HG02852 (cell line): Measurements from ENCODE around the gene IRAK2.

Experiments used
- ATAC-seq: cut with Tn5 transposase; IDR thresholded peaks from one replicate; pipeline ENCODE4 v1.9.1; 2021; ENCODE audit warnings: mild to moderate bottlenecking, moderate library complexity; ENCODE audit not compliant: unreplicated experiment

IRAK2 gene

DNA sequence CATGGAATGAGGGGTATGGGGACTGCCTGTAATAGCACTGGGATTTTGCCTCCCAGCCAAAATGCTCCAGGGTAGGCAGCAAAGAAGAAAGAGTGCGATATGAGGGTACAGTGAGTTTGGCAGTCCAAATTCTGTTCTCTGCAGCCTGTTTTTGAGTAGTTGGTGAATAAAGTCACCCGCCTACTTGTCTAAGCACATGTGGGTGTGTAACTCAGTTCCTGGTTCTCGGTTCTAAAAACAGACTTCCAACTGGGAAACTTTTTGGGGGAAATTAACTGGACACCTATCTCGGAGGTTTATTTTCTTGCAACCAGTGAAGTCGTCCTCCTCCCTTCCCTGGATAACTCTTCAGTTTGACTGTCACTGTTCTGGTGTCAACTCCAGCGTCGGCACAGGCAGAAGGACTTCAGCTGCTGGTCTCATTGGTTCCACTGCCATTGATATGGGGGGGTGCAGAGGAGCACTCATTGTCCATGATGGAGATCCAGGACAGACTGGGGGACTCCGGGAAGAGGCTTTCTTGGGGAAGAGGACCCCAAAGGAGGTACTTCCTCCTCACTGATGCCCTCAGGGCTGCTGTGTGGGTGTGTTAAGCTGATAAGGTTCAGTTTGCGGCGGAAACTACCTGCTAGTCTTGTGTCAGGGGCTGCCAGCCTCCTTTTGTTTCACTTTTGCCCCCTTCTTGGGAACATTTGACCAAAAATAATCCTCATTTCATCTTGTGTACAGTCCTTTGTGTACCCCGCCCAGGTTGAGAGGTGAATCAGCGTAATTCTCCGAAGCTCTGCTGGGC lies 114.9 kb downstream of the IRAK2 start:
- ATAC-seq = no peak

- ATAC-seq = no peak
Observed at GRCh38 chr3:10280177-10280529, 115.4 kb downstream of the IRAK2 start.

DNA sequence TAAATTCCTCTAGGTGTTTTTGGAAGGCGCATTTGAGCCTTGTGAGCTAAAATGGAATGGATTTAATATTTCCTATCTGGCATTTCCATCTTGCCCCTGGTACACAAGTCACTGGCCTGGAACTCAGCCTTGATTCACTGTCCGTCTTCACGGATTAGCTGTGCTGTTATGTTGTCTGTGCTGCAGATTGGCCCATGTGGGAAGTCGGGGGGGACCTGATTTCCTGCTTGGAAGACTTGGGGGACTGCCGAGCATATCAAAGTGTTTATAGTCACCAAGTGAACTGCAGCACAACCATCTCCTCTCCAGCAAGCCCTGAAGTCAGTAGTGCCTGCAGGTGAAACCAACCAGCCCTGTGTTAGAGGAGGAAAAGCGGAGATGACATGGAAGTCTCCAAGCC lies 115.9 kb downstream of the IRAK2 start:
- no peak for ATAC-seq

- no peak for ATAC-seq
Observed at GRCh38 chr3:10281951-10282350, 117.2 kb downstream of the IRAK2 start.

DNA sequence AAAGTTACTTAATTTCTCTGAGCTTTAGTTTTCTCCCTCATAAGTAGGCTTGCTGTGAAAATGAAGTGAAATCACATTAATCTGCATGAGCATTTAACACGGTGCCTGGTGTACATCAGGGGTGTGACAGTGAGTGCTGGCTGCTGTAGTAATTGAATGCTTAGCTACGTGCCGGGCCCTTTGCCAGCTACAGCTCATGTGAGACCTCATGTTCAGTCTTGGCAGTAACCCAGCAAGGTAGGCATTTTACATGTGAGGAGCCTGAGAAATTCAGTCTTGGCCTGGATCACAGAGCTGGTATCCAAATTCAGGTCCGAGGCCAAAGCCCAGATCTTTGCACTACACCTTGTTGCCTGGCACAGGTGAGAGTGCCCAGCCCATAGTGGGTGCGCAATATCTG lies 118.9 kb downstream of the IRAK2 start:
- no peak for ATAC-seq

DNA sequence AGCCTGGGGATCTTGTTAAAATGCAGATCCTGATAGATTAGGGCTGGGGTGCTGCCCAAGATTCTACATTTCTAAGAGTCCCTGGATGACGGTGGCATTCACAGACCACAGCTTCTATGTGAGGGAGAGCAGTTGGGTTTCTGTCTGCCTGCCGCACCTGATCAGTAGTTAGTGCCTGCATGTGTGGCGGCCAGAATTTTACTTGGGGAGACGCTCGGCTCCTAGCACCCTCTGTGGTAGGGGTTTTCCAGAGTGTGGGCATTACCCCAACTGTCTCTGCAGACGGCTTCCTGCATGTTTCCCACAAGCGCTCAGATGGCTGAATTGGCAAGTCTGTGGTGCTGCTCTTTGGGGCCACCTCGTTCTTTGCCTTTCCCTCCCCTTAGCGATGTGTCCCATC lies 119.8 kb downstream of the IRAK2 start:
- no peak for ATAC-seq

DNA sequence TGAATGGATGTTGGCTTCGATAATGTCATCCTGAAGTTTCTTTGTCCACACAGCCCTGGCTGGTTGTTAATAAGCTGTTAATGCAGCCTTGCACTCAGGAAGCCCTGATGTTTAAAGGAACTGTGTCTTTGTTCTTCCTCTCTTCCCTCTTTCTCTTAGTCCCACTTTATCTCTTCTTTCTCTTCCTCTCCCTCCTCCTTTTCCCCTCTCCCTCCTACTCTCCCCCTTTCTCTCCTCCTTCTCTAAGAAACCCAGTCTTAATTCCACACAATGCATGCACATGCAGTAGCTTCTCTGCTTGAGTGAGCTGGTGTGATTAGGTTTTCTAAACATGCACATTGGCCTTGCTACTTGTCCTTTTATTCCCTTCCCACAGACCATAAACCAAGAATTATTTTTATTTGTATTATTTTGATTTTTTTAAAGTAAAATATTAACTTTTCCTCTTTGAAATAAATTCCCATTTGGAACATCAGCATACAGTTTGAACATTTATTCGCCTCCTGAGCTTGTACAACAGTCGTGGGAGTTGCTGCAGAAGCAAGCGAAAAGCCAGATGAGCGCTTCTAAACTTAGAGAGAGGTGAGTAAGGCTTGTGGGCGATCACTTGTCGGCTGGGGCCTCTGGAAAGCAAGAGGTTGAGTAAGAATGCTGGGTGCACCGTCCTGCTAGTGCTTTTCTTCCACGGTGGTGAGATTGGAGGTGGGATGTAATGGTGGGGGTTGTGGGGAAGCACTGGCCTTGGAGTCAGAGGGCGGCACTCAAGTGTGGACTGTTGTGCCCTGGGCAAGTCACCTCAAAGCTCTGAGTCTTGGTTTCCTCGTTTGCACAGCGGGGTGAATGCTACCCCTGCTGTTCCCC lies 120.8 kb downstream of the IRAK2 start:
- no peak for ATAC-seq

GRCh38 chr3:10286133-10286524 lies 121.4 kb downstream of the IRAK2 start:
- no peak for ATAC-seq

DNA sequence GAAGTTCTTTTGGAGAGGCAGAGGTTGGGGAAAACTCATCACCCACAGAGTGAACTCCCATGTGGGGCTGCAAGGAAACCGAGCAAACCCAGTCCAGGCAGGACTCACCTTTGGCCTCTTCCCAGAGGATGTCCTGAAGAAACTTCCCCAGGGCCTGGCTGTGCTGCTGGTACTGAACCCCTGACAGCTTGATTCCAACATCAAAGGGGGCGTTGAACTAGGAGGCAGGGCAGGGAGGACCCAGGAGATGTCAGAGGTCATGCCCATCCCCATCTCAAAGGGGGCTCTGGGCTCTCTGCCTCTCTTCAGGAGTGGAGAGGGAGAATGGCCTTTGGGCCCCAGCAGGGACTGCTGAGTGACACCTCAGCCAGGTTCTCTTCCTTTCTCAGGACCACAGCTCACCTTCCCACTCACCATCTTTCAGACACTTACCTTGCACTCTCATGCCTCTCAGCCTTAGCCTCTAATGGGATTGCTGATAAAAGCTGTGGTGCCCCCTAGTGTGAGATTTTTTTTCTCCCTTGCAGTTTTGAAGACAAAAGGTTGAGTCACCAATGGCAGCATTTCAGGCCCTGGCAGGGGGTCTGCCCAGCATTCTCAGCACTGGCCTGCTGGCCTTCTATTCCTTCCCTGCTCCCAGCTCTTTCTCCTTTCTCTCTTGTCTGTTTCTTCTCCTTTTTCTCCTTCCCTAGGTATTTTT lies 122.0 kb downstream of the IRAK2 start:
- ATAC-seq = no peak

GRCh38 chr3:10287936-10288574 lies 123.3 kb downstream of the IRAK2 start:
- ATAC-seq = no peak

DNA sequence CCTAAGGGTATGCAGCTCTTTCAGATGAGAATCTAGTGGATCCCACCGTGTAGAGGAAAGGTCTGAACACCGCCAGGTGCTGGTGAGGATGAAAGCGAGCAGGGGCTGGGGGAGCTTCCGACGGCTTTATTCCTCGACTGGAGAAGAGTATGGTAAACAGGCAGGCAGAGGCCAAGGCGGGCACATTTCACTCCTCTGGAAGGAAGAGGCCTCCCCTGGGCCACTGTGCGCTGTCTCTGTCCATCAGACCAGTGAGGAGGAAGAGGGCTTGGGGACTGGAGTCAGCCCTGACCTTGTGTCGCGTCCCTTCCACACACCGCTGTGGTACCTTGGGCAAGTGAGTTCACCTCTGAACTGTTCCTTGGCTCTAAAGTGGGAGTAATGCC lies 123.8 kb downstream of the IRAK2 start:
- ATAC-seq = no peak

DNA sequence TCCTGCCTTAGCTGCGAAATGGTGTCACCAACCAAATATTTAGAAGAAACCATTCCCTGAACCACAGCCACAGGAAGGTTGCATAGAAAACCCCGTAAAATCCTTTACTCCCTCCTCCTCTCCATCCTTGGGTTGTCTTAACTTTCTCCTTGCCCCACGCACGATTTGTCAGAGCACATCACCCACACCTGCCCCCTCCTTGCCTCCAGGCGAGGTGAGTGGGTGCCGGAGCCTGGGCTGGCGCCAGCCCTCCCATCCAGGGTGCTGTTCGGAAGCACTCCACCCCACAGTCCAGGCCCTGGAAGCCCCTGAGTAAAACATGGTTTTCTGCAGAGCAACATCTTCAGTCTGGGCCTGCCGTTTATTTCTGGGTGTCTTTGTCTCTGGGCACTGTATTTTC lies 124.4 kb downstream of the IRAK2 start:
- ATAC-seq = no peak

- ATAC-seq = no peak
Observed at GRCh38 chr3:10289787-10290355, 125.2 kb downstream of the IRAK2 start.

DNA sequence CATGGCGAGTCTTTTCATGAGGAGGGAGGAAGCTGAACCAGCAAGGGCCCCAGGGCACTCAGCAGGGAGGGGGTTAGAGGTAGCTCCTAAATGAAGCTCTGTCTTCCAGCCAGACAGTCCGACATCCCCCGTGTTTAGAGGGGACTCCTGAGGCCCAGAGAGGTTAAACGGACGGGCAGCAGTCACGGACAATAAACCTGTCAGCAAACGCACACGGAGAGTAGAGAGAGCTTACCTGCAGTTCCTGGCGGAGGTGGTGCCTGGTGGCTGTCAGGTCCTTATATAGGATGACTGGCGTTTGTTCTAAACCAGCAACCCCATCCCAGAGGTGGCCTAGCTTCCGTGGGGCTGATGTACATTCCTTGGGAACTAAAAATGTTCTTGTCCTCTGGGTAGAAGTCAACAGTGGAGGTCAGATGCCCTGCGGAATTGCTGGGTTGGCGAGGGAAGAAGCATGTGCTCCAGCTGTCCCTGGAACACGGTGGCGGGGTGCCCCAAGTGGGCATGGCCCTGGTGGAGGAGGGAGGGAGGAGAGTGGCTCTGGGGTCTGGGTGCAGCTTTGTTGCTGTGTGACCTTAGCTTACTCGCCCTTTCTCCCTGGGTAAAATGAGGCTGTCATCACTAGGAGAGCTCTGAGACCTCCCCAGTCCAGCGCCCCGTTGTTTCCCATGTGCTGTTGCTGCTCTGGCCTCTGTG lies 125.9 kb downstream of the IRAK2 start:
- no peak for ATAC-seq

DNA sequence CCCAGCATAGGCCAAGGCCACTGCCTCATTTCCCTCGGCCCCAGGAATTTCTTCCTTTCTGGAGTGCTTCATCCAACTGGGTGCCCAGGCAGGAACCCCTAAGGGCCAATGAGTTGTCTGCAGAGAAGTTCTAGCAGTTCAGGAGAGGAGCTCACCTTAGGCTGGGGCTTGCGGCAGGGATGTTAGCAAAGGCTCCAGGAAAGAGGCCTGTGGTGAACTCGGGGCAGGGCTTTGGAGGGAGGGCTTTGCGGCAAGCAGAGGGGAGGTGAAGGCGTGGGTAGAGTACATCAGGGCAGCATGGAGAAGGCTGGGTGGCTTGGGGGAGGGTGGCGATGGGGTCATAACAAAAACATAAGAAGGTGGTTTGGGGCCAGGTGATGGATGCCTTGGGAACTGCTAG lies 126.9 kb downstream of the IRAK2 start:
- no peak for ATAC-seq

DNA sequence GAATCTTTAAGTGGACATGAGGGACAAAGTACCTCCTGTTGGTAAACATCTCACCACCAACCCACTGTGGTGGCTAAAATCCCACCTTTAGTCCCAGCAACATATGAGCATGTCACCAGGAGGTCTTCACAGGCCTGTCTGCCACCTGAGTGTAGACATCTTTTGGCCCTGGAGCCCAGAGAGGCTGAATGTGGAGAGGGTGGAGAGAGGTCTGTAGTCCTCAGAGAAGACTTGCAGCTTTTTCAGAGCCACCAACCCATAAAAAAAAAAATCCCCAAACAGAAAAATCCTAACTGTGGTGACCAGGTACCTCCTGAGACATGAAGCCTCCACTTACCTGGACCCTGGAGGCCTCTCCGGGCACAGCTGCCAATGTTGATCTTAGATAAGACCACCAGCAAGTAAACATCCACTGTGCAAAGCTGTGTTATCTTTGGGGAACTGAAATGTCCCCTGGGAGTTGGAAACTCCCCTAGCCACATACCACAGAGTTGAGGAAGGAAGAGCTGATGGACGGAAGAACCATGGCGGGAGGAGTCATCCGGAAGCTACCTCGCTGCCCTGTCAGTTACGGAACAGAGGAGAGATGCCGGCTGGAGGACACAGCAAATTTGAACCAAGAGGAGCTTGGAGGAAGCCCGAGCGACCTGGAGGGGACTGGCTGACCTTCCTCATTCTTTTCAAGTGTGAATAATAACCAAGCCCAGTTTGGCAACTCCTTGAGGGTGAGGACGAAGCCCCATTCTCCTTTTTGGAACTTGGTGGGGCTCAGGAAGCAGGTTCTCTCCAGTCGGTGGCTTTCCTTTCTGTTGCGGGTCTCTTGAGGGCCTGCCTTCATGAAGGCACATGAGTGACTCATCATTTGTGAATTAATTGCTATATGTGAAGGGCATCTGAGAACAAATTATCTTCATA lies 128.0 kb downstream of the IRAK2 start, which contains the start of gene GHRL:
Gene GHRL, minus strand, starts transcription at position 443 of the 915 bp plus-strand sequence. CDS start 2,767 bp downstream, outside the sequence.
- peak; percentile 85 for ATAC-seq
